HG03280 (cell line): Measurements from ENCODE around the gene LDAF1.
"Not testable (repeated sequence)": the region's sequence is repeated elsewhere in the genome, so short reads cannot be mapped to it uniquely, and the experiment has no call there.

Experiments used
- ATAC-seq: cut with Tn5 transposase; IDR thresholded peaks from one replicate; pipeline ENCODE4 v1.9.1; 2021; ENCODE audit warnings: mild to moderate bottlenecking, moderate library complexity; ENCODE audit not compliant: unreplicated experiment

LDAF1 gene

GRCh38 chr16:21194771-21195301, 36.4 kb downstream of the LDAF1 start:
- no peak for ATAC-seq

DNA sequence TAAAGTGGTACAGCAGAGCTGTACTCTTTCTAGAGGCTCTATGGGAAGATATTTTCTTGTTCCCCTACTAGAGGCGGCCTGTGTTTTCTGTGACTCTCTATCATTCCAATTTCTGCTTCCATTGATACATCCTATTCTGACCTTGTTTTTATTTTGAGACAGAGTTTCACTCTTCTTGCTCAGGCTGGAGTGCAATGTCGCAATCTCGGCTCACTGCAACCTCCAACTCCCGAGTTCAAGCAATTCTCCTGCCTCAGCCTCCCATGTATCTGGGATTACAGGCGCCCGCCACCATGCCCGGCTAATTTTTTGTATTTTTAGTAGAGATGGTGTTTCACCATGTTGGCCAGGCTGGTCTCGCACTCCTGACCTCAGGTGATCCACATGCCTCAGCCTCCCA, 36.9 kb downstream of the LDAF1 start:
- not testable (repeated sequence) for ATAC-seq

DNA sequence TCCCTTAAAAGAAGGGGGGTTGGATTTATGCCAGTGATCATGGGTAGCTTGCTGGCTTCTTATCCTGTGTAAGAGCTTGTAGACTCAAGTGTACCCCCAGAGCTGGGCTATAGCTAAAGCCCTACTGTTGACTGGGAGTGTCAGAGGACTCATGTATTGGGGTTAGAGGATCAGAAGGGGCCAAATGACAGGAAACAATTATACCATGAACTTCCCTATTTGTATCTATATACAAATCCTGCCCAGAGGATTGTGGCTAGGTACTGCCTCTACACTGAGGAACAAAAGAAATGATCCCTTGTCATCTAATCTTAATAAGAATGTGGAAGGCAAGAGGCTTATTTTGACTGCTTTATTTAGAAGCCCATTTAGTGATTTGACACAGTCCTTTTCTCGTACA, 38.6 kb downstream of the LDAF1 start:
- ATAC-seq: no peak

GRCh38 chr16:21197621-21198020, 39.1 kb downstream of the LDAF1 start:
- ATAC-seq: no peak

DNA sequence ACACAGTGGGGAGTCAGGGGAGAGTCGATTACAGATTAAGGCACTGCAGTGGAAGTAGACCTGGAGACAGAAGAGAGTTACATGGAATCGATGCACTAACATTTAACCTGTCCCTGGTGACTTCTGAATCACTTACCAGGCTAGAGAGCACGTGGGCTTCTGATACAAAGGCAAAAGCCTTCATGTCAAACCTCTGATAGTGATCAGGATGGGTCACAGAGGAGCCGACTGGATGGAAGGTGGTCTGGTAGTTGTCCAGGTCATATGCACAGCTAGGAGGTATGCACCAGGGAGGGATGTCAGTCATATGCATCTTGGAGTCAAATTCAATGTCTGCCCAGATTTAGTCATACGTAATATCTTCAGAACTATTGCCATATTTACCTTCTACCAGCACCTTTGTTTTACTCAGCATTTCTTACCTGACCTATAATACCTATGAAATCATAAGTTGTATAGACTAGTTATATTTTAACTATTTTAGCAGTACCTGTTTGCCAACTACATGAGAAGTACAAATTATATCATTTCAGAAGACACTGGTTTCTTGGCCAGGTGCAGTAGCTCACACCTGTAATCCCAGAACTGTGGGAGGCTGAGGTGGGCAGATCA, 41.2 kb downstream of the LDAF1 start:
- ATAC-seq: no peak

- ATAC-seq: no peak
These were observed 44.8 kb downstream of the LDAF1 start for GRCh38 chr16:21203155-21203797.

DNA sequence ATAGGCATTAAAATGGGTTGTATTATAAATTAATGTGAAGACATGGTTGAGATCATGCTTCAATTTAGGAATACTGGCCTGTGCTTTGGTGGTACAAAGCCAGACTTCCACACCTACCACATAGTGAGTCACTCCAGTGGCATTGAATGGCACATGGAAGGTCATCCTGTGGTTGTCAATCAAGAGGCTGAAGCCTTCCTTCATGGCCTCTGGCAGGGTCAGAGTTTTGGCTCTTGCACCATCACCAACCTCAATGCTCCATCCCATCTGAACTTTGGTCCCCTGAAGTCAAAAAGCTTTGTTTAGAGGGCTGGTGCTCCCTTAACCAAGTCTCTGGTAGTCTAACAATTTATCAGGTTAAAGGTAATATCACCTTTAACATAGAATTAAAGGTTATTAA, 46.8 kb downstream of the LDAF1 start:
- ATAC-seq: no peak

GRCh38 chr16:21206550-21206949, 48.1 kb downstream of the LDAF1 start:
- ATAC-seq: no peak

DNA sequence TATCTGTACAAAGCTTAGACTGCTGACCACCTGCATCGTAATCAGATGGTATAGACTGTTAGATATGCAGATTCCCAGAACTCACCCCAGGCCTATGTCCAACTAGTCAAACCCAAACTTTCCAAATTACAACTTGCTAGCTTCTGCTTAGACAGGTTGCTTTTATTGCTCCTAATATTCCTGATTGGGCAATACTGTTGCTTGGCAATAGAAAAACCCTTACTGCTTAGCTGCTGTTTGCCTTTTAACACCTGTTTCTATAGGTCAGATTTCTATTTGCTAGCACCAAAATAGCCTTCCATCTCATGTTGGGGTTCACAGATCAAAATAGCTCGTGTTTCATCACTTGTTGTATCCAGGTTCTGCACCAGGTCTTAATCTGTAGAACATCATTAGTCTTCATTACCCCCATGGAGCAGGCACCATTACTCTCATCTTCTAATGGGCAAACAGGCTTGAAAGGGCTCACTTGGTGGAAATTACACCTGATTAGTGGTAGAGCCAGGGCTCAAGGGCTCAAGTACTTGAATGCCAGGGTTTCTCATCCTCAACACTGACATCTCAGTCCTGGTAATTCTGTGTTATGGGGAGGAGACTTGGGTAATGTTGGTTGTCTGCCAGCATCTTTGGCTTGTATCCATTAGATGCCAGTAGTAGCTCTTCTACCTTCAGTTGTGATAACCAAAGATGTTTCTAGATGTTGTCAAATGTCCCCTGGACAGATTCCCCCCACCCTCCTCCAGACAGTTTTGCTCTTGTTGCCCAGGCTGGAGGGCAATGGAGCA, 50.2 kb downstream of the LDAF1 start:
- no peak for ATAC-seq

- ATAC-seq: no peak
These were observed 53.0 kb downstream of the LDAF1 start, which contains the start of gene ZP2 for GRCh38 chr16:21211486-21211885. TSS of gene ZP2 (minus strand) at chr16:21211574. CDS start at chr16:21211547, 27 bp downstream.

DNA sequence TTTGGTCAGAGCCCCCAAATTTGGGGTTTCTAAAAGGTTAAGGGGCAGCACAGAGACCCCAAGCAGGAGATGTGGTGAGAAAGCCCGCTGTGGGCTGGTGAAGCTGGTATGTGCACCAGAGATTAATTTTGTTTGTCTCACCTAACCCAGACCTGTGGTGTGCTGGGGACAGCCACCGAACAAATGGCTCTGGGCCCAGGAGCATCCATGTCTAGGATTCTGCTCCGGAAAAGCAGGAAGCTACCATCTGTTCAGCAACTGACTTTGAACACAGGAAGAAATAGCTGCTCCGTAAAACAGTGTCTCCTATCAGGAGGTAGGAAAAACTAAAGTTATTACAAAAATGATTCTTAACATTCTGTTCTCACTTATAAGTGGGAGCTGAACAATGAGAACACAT, 55.6 kb downstream of the LDAF1 start:
- no peak for ATAC-seq

GRCh38 chr16:21217121-21217520, 58.6 kb downstream of the LDAF1 start:
- ATAC-seq: no peak

DNA sequence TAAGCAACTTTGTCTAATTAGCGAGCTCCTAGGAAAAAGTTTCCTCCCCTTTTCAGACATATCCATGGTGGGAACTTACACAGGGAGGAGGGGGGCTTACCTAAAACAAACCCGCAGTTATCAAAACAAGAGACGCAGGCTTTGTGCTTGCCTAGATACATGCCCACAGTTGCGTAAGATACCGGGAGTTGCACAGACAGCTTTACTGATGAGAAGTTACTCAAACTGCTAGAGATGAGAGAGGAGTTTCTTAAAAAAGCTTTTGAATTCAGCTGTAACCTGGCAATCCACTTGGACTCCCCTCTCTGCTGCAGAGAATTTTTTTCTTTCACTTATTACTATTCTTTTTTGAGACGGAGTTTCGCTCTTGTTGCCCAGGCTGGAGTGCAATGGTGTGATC, 59.7 kb downstream of the LDAF1 start:
- no peak for ATAC-seq

- no peak for ATAC-seq
These were observed 61.1 kb downstream of the LDAF1 start for GRCh38 chr16:21219551-21219950.

DNA sequence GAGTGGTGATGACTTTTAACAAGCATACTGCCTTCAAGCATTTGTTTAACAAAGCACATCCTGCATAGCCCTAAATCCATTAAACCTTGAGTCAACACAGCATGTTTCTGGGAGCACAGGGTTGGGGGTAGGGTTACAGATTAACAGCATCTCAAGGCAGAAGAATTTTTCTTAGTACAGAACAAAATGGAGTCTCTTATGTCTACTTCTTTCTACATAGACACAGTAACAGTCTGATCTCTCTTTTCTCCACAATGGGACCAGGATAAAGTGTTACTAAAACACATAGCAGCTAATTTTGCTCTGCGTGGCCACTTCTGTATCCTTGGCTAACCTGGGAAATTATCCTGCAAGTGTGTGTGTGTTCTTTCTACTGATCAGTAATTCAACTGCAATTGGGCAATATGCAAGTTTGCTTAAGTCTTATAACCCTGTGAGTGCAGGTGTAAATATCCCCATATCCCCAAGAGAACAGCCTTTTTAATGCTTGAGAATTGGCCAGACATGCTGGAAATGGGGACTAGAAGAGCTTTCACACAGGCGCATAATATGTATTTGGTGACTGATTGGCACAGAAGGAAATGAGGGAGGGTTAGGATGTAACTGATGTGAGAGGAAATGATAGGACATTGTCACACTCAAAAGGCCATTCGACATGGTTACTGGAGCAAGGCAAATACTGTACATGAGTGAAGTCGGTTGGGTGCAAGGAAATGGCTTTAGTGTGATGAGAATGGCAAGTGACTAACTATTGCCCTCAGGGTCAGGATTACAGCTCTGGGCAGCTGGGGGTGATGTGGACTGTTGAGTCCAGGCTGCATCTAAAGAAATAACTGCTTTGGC, 64.2 kb downstream of the LDAF1 start:
- no peak for ATAC-seq

DNA sequence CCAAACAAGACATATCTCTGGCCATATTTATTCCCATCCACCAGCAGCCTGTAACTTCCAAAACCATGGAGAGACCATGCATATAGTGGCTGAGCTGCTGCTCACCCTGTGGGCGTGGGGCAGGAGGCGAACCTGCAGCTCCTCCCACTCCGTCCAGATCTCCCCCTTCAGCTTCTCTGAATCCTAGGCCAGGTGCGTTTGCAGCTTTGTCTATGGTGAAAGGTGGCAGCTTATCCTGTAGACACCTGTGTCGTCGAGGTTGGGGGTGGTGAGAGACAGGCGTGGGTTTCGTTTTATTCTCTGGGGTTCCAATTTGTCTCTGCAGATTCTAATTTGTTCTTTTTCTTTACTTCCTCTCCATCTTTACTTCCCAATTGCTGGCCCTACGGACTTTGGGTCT, 65.3 kb downstream of the LDAF1 start:
- ATAC-seq: no peak

GRCh38 chr16:21224800-21225199, 66.3 kb downstream of the LDAF1 start:
- ATAC-seq: no peak

DNA sequence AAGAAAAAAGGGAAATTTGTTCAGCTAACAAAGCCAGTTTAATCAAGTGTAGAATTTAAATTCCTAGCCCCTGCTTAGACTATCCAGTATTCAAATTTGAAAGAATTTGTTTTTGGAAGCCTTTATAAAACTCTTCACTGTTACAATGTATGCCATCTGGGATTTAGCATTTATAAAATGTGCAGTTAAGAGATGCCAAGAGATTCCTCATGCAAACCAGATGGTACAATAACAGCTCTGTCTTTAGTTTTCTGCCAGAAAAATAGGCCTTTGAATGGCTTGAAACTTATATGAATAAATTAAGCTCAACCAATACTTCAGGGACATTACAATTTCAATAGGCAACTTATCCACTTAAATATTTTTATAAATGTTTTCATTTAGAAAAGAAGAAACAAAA, 68.3 kb downstream of the LDAF1 start:
- no peak for ATAC-seq

- no peak for ATAC-seq
These were observed 69.4 kb downstream of the LDAF1 start for GRCh38 chr16:21227866-21228265.

- no peak for ATAC-seq
These were observed 69.9 kb downstream of the LDAF1 start for GRCh38 chr16:21228361-21228872.
